ENCODE data around the gene LINC00237. TPM values are rescaled to one million over a fixed set of nuclear protein-coding genes. Genes with fewer than 3 reads are reported as not detected.

Gene LINC00237
- total RNA-seq, 1 experiment from 2014 or later, result 0.90 TPM

GRCh38 chr20:21118138-21118537 is 12.0 kb upstream of the LINC00237 start:
- WGBS (ENCODE audit: extremely low coverage, insufficient read length, low lambda C conversion rate), result no CpG with 5 or more reads among the region's 4 CpGs
- Mint-ChIP-seq H3K9me3 (peaks cover 4 to 5% of the 10 kb centered on the region in 2 experiments; a peak in 3 of 5 replicates), H3K36me3 (ENCODE audit: insufficient read depth in 1 of 3, low read depth in 3 of 3) (peaks cover 0 to 5% (median 5%) of the 10 kb centered on the region in 3 experiments; a peak in 4 of 7 replicates), H3K27ac (no peak overlapping the region), H3K27me3 (ENCODE audit: low read depth) (peaks cover 8% of the 10 kb centered on the region), H3K4me1 (peaks cover 0 to 9% of the 10 kb centered on the region in 2 experiments; a peak in 2 of 4 replicates), H3K4me3 (no peak overlapping the region)
- Histone ChIP-seq H3K23me2 (ENCODE audit: insufficient read length, low read depth, low read length, poor library complexity, severe bottlenecking) (no peaks in the 10 kb centered on the region), H4K8ac (replicated peaks; ENCODE audit: insufficient read length, low read depth, low read length) (no peak overlapping the region), H4K20me1 (ENCODE audit: control insufficient read depth, insufficient read depth, insufficient read length) (no peaks in the 10 kb centered on the region), H3K14ac (ENCODE audit: insufficient read depth, low read length) (no peak overlapping the region), H2BK15ac (ENCODE audit: low read depth, low read length) (no peak overlapping the region), H3K4ac (ENCODE audit: low read depth, low read length) (no peak overlapping the region), H3K56ac (ENCODE audit: insufficient read length, low read depth, low read length) (no peak overlapping the region), H4K91ac (ENCODE audit: insufficient read length, low read depth, low read length) (no peak overlapping the region), H2BK20ac (ENCODE audit: low read depth, low read length, poor library complexity, severe bottlenecking) (no peak overlapping the region), H3K79me2 (ENCODE audit: insufficient read depth, low read length) (no peaks in the 10 kb centered on the region), H3T11ph (ENCODE audit: low read length) (no peak overlapping the region), H3K4me1 (ENCODE audit: insufficient read depth, low read length) (no peaks in the 10 kb centered on the region), H3K27ac (ENCODE audit: insufficient read length, low read depth, low read length) (no peak overlapping the region), H3K18ac (ENCODE audit: insufficient read length, low read depth, low read length) (no peak overlapping the region), H2AFZ (ENCODE audit: low read length) (no peak overlapping the region), H2AK5ac (ENCODE audit: insufficient read length, low read length) (no peak overlapping the region), H3K9ac (ENCODE audit: extremely low read depth, insufficient read length, low read length) (no peak overlapping the region), H2BK12ac (ENCODE audit: insufficient read length, low read depth, low read length) (no peak overlapping the region), H4K5ac (ENCODE audit: insufficient read length, low read depth, low read length) (no peak overlapping the region), H2BK5ac (ENCODE audit: insufficient read length, low read length) (no peak overlapping the region), H3K27me3 (ENCODE audit: insufficient read depth, low read length) (no peaks in the 10 kb centered on the region), H3K23ac (ENCODE audit: insufficient read length, low read depth, low read length) (no peak overlapping the region), H2BK120ac (ENCODE audit: low read depth, low read length, poor library complexity, severe bottlenecking) (no peak overlapping the region), H3K79me1 (ENCODE audit: insufficient read depth, low read depth, low read length, poor library complexity, severe bottlenecking) (no peaks in the 10 kb centered on the region), H3K4me2 (ENCODE audit: insufficient read depth, insufficient read length, low read length) (no peak overlapping the region), H3K9me3 (ENCODE audit: control insufficient read depth, low read depth, low read length) (no peaks in the 10 kb centered on the region)
- no peak for TF ChIP-seq CTCF (conservative IDR thresholded peaks at IDR 0.05)
- no peak for DNase-seq

Measured in H9 (cell line).